Endothelial cell of umbilical vein (primary cell): ENCODE measurements around the gene NADSYN1. TPM values are rescaled to one million over a fixed set of nuclear protein-coding genes. Genes with fewer than 3 reads are reported as not detected.

ENCODE experiments used
- BruUV-seq: library from RNA; stranded (reverse); fragments of 400-500 nt; replicated peaks from 2 replicates; lab custom pipeline; 2021; lab: Mats Ljungman, UMichigan
- CTCF ChIA-PET: fragments of 300-600, 350-600 bp; sonication (Branson Sonifier 250); formaldehyde crosslinking; loops from one replicate; lab custom pipeline; 2021; ENCODE audit warnings: antibody characterized with exemption, inconsistent platforms; lab: Charles Lee
- POLR2A ChIA-PET: fragments of 300-600, 350-600 bp; sonication (Branson Sonifier 250); formaldehyde crosslinking; loops from one replicate; lab custom pipeline; 2021; ENCODE audit warnings: antibody characterized with exemption, inconsistent platforms; lab: Charles Lee
- DNase-seq: peaks from one replicate; pipeline ENCODE4 v3.0.0-alpha.2; 2011; ENCODE audit warnings: low read depth, low spot score
- FAIRE-seq: peaks from 2 replicates; lab custom pipeline; 2011; peaks lifted over from hg19 to GRCh38; lab: Jason Lieb, UNC
- H2AFZ ChIP-seq: 2 replicates; pipeline ENCODE4 v1.6.0; 2012; ENCODE audit warnings: low read depth, low read length, control low read depth, inconsistent platforms
- H3K27ac ChIP-seq: 2 replicates; pipeline ENCODE4 v1.5.1; 2011; ENCODE audit warnings: low read depth, mild to moderate bottlenecking, control low read depth, low read length, moderate library complexity; ENCODE audit not compliant: insufficient read depth
- H3K27me3 ChIP-seq, 2 experiments: 2 replicates each; pipeline versions ENCODE4 v1.6.0 to v1.6.1; 2011; ENCODE audit warnings: low read length in 2 of 2, mixed read lengths in 1 of 2; ENCODE audit not compliant: control insufficient read depth in 2 of 2, insufficient read depth in 2 of 2
- H3K36me3 ChIP-seq, 2 experiments: 2 replicates in 1 of 2; 3 replicates in 1 of 2; pipeline ENCODE4 v1.5.1; 2011; ENCODE audit warnings: low read length in 2 of 2, mild to moderate bottlenecking in 1 of 2, moderate library complexity in 1 of 2; ENCODE audit not compliant: control insufficient read depth in 2 of 2, insufficient read depth in 2 of 2; ENCODE audit errors: extremely low read depth in 1 of 2
- H3K4me1 ChIP-seq: 3 replicates; pipeline ENCODE4 v1.5.1; 2011; ENCODE audit warnings: mild to moderate bottlenecking, low read length; ENCODE audit not compliant: control insufficient read depth, insufficient read depth; ENCODE audit errors: extremely low read depth
- H3K4me2 ChIP-seq: 2 replicates; pipeline ENCODE4 v1.6.1; 2011; ENCODE audit warnings: low read length, control low read depth, mixed read lengths; ENCODE audit not compliant: insufficient read depth
- H3K4me3 ChIP-seq, 3 experiments: fragments of 200-600 bp in 1 of 3; sonication (generic), shearing (Covaris generic) in 1 of 3; replicated peaks in 1 of 3; 2 replicates each; pipeline ENCODE4 v1.5.1; 2011 to 2016; ENCODE audit warnings: control low read depth in 3 of 3, low read length in 3 of 3, mild to moderate bottlenecking in 2 of 3, inconsistent platforms in 1 of 3, low read depth in 1 of 3, moderate library complexity in 1 of 3; ENCODE audit not compliant: insufficient read depth in 1 of 3
- H3K79me2 ChIP-seq: 2 replicates; pipeline ENCODE4 v1.6.0; 2012; ENCODE audit warnings: low read length, inconsistent platforms; ENCODE audit not compliant: control insufficient read depth, insufficient read depth
- H3K9ac ChIP-seq: replicated peaks from 2 replicates; pipeline ENCODE3; 2011; ENCODE audit warnings: low read length, control low read depth; ENCODE audit not compliant: insufficient read depth; ENCODE audit errors: extremely low read depth
- H3K9me1 ChIP-seq: replicated peaks from 3 replicates; pipeline ENCODE4 v1.6.0; 2011; ENCODE audit warnings: mild to moderate bottlenecking, low read length; ENCODE audit not compliant: control insufficient read depth, insufficient read depth; ENCODE audit errors: extremely low read depth
- H3K9me3 ChIP-seq: replicated peaks from 2 replicates; pipeline ENCODE4 v1.5.1; 2012; ENCODE audit warnings: low read length, inconsistent platforms; ENCODE audit not compliant: control insufficient read depth, insufficient read depth
- H4K20me1 ChIP-seq: replicated peaks from 2 replicates; pipeline ENCODE3; 2011; ENCODE audit warnings: mild to moderate bottlenecking, low read length; ENCODE audit not compliant: control insufficient read depth, insufficient read depth; ENCODE audit errors: extremely low read depth
- EZH2 ChIP-seq: IDR thresholded peaks from 2 replicates; pipeline ENCODE4 v1.6.1; 2012; ENCODE audit warnings: borderline replicate concordance, low read depth, mild to moderate bottlenecking, moderate library complexity, low read length, inconsistent platforms; ENCODE audit not compliant: severe bottlenecking
- FOS ChIP-seq: IDR thresholded peaks from 2 replicates; pipeline ENCODE4 v1.6.1; 2011; ENCODE audit warnings: mild to moderate bottlenecking, low read length, moderate library complexity, borderline replicate concordance; ENCODE audit not compliant: insufficient read depth
- GATA2 ChIP-seq: IDR thresholded peaks from 2 replicates; pipeline ENCODE4 v1.7.0; 2011; ENCODE audit warnings: low read depth, mild to moderate bottlenecking, moderate library complexity, mixed read lengths, low read length; ENCODE audit not compliant: insufficient read length, insufficient read depth
- JUN ChIP-seq: IDR thresholded peaks from 2 replicates; pipeline ENCODE4 v1.6.1; 2011; ENCODE audit warnings: borderline replicate concordance, low read depth; ENCODE audit not compliant: insufficient read length, insufficient read depth
- MYC ChIP-seq: IDR thresholded peaks from one replicate; pipeline ENCODE4 v1.6.1; 2011; ENCODE audit warnings: mild to moderate bottlenecking, low read depth, low read length
- POLR2A ChIP-seq: IDR thresholded peaks from 2 replicates; pipeline ENCODE4 v1.6.1; 2012; ENCODE audit warnings: low read depth, mild to moderate bottlenecking, control low read depth, low read length
- POLR2AphosphoS5 ChIP-seq: IDR thresholded peaks from 2 replicates; pipeline ENCODE4 v1.6.1; 2012; ENCODE audit warnings: low read depth, mild to moderate bottlenecking, control low read depth, low read length, moderate library complexity; ENCODE audit not compliant: insufficient read depth
- dilution Hi-C: fragments of 300-500 bp; cut with MboI; formaldehyde crosslinking; loops from one replicate; pipeline ENCODE4 v1.15.0; 2019; ENCODE audit warnings: low sequenced_read_pairs; ENCODE audit not compliant: extremely low pct_ligation_motif_present
- intact Hi-C: fragments of 100-400 bp; cut with micrococcal nuclease; formaldehyde crosslinking; loops from one replicate; pipeline ENCODE4 v1.10.0; 2022
- polyA plus RNA-seq, 4 experiments: library from polyadenylated mRNA; depleted of rRNA in 3 of 4; stranded (reverse) in 3 of 4; unstranded in 1 of 4; fragments of >200 nt; gene quantifications; 2 replicates each; pipeline versions ENCODE4 v1.2.1 to v1.2.3, GENCODE V29; 2011 to 2012; ENCODE audit warnings: missing spikeins in 1 of 4
- total RNA-seq: library from RNA; stranded (reverse); gene quantifications from 2 replicates; pipeline ENCODE4 v1.2.3, GENCODE V29; 2021
- TF ChIP-seq, protein P1 (sequence below): IDR thresholded peaks from 2 replicates; pipeline ENCODE4 v1.6.1; 2011; ENCODE audit not compliant: insufficient read depth, insufficient read length
- TF ChIP-seq, protein P2 (sequence below), 2 donors: IDR thresholded peaks; 1 replicate in 1 of 2; 2 replicates in 1 of 2; pipeline ENCODE4 v1.5.1; 2011; ENCODE audit warnings: low read length in 2 of 2, mild to moderate bottlenecking in 2 of 2, moderate library complexity in 2 of 2, control low read depth in 1 of 2, inconsistent platforms in 1 of 2, low read depth in 1 of 2; ENCODE audit not compliant: insufficient read depth in 1 of 2; ENCODE audit errors: extremely low read depth in 1 of 2

Gene NADSYN1
- total and polyA plus RNA-seq, 2 donors (not counting 3 experiments of a cell fraction or from before 2014, with no cell fraction given): 77.5 to 99.2 TPM

DNA sequence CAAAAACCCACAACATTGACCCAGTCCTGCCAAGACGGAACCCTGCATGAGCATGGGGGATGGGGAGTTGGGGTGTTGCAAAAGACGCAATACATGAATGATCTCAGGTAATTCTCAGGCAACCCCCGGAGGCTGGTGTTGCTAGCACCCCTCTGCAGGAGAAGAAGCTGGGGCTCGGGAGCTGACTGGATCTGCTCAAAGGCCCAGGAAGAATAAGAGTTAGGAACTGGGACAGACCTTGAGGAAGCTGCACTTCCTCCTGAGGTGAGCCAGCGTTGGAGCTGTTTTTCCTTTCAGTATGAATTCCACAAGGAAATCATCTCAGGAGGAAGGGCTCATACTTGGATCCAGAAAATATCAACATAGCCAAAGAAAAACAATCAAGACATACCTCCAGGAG, 95.1 kb downstream of the NADSYN1 start, which contains the start of gene KRTAP5-9:
Gene KRTAP5-9, plus strand, starts transcription at position 301 of the 400 bp plus-strand sequence. CDS start 238 bp downstream, outside the sequence.
- TF ChIP-seq, protein P1, sequence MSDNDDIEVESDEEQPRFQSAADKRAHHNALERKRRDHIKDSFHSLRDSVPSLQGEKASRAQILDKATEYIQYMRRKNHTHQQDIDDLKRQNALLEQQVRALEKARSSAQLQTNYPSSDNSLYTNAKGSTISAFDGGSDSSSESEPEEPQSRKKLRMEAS: no peak
- TF ChIP-seq EZH2: no peak
- no peak for TF ChIP-seq FOS
- no peak for TF ChIP-seq GATA2
- no peak for TF ChIP-seq JUN
- no peak for TF ChIP-seq POLR2AphosphoS5
- TF ChIP-seq, protein P2, sequence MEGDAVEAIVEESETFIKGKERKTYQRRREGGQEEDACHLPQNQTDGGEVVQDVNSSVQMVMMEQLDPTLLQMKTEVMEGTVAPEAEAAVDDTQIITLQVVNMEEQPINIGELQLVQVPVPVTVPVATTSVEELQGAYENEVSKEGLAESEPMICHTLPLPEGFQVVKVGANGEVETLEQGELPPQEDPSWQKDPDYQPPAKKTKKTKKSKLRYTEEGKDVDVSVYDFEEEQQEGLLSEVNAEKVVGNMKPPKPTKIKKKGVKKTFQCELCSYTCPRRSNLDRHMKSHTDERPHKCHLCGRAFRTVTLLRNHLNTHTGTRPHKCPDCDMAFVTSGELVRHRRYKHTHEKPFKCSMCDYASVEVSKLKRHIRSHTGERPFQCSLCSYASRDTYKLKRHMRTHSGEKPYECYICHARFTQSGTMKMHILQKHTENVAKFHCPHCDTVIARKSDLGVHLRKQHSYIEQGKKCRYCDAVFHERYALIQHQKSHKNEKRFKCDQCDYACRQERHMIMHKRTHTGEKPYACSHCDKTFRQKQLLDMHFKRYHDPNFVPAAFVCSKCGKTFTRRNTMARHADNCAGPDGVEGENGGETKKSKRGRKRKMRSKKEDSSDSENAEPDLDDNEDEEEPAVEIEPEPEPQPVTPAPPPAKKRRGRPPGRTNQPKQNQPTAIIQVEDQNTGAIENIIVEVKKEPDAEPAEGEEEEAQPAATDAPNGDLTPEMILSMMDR (IDR thresholded peaks at IDR 0.05; ENCODE audit: extremely low read depth in 1 of 2, insufficient read depth in 1 of 2, low read depth in 1 of 2, low read length in 2 of 2): no peak
- TF ChIP-seq MYC: no peak
- no peak for TF ChIP-seq POLR2A
- no TSS peak for BruUV-seq
- Histone ChIP-seq H3K27me3 (no peaks in the 10 kb centered on the region), H3K4me2 (no peak within 1 kb of the TSS), H3K79me2 (no peaks in the 10 kb centered on the region), H3K9me3 (no peaks in the 10 kb centered on the region), H3K4me3 (no peak within 1 kb of the TSS), H2AFZ (no peak within 1 kb of the TSS), H3K9ac (no peak within 1 kb of the TSS), H4K20me1 (no peaks in the 10 kb centered on the region), H3K4me1 (no peaks in the 10 kb centered on the region), H3K9me1 (no peaks in the 10 kb centered on the region), H3K27ac (no peak within 1 kb of the TSS), H3K36me3 (no peaks in the 10 kb centered on the region)
- intact Hi-C loops (no loop called here), dilution Hi-C loops (no loop called here)
- DNase-seq: no peak
- POLR2A ChIA-PET: no interaction called here
- CTCF ChIA-PET: interaction anchor here (1.3 kb wide), 1 partner anchor 32 kb away, joined by 3 read pairs; no protein-coding TSS in a partner anchor
- FAIRE-seq: no peak
